Left kidney (tissue), 8 donors: Measurements from ENCODE around the gene CCDC127. TPM values are rescaled to one million over a fixed set of nuclear protein-coding genes. Genes with fewer than 3 reads are reported as not detected.
"Not testable (repeated sequence)": the region's sequence is repeated elsewhere in the genome, so short reads cannot be mapped to it uniquely, and the experiment has no call there.

Experiments
- DNase-seq: peaks from one replicate; pipeline ENCODE4 v3.0.0-alpha.2; 2013
- long read RNA-seq, 8 donors: transcript quantifications; one replicate each; lab custom pipeline, GENCODE V29; 2026
- polyA plus RNA-seq: library from polyadenylated mRNA; unstranded; fragments of 120-200 nt; gene quantifications from one replicate; pipeline ENCODE4 v1.2.1, GENCODE V29; 2013; ENCODE audit not compliant: insufficient read length

Gene CCDC127, protein sequence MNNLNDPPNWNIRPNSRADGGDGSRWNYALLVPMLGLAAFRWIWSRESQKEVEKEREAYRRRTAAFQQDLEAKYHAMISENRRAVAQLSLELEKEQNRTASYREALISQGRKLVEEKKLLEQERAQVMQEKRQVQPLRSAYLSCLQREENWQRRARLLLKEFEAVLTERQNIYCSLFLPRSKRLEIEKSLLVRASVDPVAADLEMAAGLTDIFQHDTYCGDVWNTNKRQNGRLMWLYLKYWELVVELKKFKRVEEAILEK
- 13.8 TPM for polyA plus RNA-seq
- long read RNA-seq, donor 1, full-length matches to known transcripts: 20 of 20 reads
- long read RNA-seq, donor 1, partial matches to known transcripts: 0 of 20 reads
- long read RNA-seq, donor 1, other reads (novel, unspliced or antisense): 0 of 20 reads
- long read RNA-seq, donor 2, full-length matches to known transcripts: 12 of 12 reads
- long read RNA-seq, donor 2, partial matches to known transcripts: 0 of 12 reads
- long read RNA-seq, donor 2, other reads (novel, unspliced or antisense): 0 of 12 reads
- long read RNA-seq, donor 3, full-length matches to known transcripts: 11 of 16 reads
- long read RNA-seq, donor 3, partial matches to known transcripts: 5 of 16 reads
- long read RNA-seq, donor 3, other reads (novel, unspliced or antisense): 0 of 16 reads
- long read RNA-seq, donor 4: 0 reads
- long read RNA-seq, donor 5, full-length matches to known transcripts: 29 of 29 reads
- long read RNA-seq, donor 5, partial matches to known transcripts: 0 of 29 reads
- long read RNA-seq, donor 5, other reads (novel, unspliced or antisense): 0 of 29 reads
- long read RNA-seq, donor 6, full-length matches to known transcripts: 13 of 19 reads
- long read RNA-seq, donor 6, partial matches to known transcripts: 6 of 19 reads
- long read RNA-seq, donor 6, other reads (novel, unspliced or antisense): 0 of 19 reads
- long read RNA-seq, donor 7, full-length matches to known transcripts: 23 of 23 reads
- long read RNA-seq, donor 7, partial matches to known transcripts: 0 of 23 reads
- long read RNA-seq, donor 7, other reads (novel, unspliced or antisense): 0 of 23 reads
- long read RNA-seq, donor 8, full-length matches to known transcripts: 5 of 5 reads
- long read RNA-seq, donor 8, partial matches to known transcripts: 0 of 5 reads
- long read RNA-seq, donor 8, other reads (novel, unspliced or antisense): 0 of 5 reads

- peak; percentile 94 for DNase-seq
These were observed at the start of gene CCDC127, which contains the start of gene SDHA for GRCh38 chr5:217494-218456. TSS of gene CCDC127 (minus strand) at chr5:218153. CDS start at chr5:216849, 1,304 bp downstream. TSS of gene SDHA (plus strand) at chr5:218320. CDS start at chr5:218356, 36 bp downstream.

GRCh38 chr5:267716-268115 is 49.8 kb upstream of the CCDC127 start:
- DNase-seq: no peak

GRCh38 chr5:266311-267026 is 48.5 kb upstream of the CCDC127 start:
- not testable (repeated sequence) for DNase-seq

- no peak for DNase-seq
These were observed 46.4 kb upstream of the CCDC127 start for GRCh38 chr5:264338-264737.

GRCh38 chr5:263275-263974 is 45.5 kb upstream of the CCDC127 start:
- DNase-seq: not testable (repeated sequence)

DNA sequence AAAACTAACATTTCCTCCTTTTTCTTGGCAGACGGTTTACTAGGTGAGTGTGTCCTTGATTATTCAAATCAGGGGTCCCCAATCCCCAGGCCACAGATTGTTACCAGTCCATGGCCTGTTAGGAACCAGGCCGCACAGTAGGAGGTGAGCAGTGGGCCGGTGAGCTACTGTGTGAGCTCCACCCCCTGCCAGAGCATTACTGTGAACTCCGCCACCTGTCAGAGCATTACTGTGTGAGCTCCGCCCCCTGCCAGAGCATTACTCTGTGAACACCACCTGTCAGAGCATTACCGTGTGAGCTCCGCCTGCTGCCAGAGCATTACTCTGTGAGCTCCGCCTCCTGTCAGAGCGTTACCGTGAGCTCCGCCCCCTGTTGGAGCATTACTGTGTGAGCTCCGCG is 39.2 kb upstream of the CCDC127 start:
- no peak for DNase-seq

DNA sequence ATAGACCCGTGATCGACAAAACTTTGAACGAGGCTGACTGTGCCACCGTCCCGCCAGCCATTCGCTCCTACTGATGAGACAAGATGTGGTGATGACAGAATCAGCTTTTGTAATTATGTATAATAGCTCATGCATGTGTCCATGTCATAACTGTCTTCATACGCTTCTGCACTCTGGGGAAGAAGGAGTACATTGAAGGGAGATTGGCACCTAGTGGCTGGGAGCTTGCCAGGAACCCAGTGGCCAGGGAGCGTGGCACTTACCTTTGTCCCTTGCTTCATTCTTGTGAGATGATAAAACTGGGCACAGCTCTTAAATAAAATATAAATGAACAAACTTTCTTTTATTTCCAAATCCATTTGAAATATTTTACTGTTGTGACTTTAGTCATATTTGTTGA is 38.4 kb upstream of the CCDC127 start:
- not testable (repeated sequence) for DNase-seq

- DNase-seq: not testable (repeated sequence)
These were observed 37.2 kb upstream of the CCDC127 start for GRCh38 chr5:255116-255515.

GRCh38 chr5:254322-254721 is 36.4 kb upstream of the CCDC127 start:
- not testable (repeated sequence) for DNase-seq

GRCh38 chr5:252546-252945 is 34.6 kb upstream of the CCDC127 start:
- no peak for DNase-seq

DNA sequence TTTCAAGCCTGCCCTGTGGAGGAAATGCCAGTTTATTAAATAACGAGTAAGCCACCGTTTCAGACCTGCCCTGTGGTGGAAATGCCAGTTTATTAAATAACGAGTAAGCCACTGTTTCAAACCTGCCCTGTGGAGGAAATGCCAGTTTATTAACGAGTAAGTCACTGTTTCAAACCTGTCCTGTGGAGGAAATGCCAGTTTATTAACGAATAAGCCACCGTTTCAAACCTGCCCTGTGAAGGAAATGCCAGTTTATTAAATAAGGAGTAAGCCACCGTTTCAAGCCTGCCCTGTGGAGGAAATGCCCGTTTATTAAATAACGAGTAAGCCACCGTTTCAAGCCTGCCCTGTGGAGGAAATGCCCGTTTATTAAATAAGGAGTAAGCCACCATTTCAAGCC is 34.0 kb upstream of the CCDC127 start:
- not testable (repeated sequence) for DNase-seq

- not testable (repeated sequence) for DNase-seq
These were observed 33.6 kb upstream of the CCDC127 start for GRCh38 chr5:251538-251937.

DNA sequence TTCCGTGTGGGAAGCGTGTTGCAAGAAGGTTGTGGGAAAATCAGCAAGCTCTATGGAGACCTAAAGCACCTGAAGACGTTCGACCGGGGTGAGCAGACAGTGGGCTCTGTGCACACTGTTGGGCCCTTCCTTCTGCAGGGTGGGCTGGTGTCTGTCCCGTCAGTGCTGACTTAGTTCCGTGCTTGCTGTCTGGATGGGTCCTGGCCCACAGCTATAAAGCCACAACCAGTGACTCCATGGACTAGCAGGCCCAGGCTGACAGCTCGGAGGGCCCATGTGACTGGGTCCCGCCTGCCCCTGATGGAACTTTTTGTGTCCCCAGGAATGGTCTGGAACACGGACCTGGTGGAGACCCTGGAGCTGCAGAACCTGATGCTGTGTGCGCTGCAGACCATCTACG is 33.1 kb upstream of the CCDC127 start:
- not testable (repeated sequence) for DNase-seq

- DNase-seq: not testable (repeated sequence)
These were observed 32.4 kb upstream of the CCDC127 start for GRCh38 chr5:250396-250795.

- DNase-seq: not testable (repeated sequence)
These were observed 27.8 kb upstream of the CCDC127 start for GRCh38 chr5:245717-246116.

GRCh38 chr5:243683-244367 is 25.9 kb upstream of the CCDC127 start:
- not testable (repeated sequence) for DNase-seq

- DNase-seq: not testable (repeated sequence)
These were observed 23.2 kb upstream of the CCDC127 start for GRCh38 chr5:241045-241669.

GRCh38 chr5:240550-240949 is 22.6 kb upstream of the CCDC127 start:
- not testable (repeated sequence) for DNase-seq
